GM12892 (cell line): ENCODE results near the gene RNH1.

ENCODE experiments used
- POLR2A ChIP-seq: IDR thresholded peaks from 2 replicates; pipeline ENCODE4 v1.6.1; 2011; ENCODE audit warnings: low read depth, low read length, control low read depth
- POLR2AphosphoS5 ChIP-seq: IDR thresholded peaks from 2 replicates; pipeline ENCODE4 v1.6.1; 2011; ENCODE audit warnings: low read depth, low read length, control low read depth
- TAF1 ChIP-seq: IDR thresholded peaks from 2 replicates; pipeline ENCODE4 v1.6.1; 2011; ENCODE audit warnings: low read depth, mild to moderate bottlenecking, control low read depth, low read length, borderline replicate concordance

- TF ChIP-seq POLR2A (no peak), TAF1 (no peak), POLR2AphosphoS5 (no peak)
Observed at GRCh38 chr11:455566-456147, 51.4 kb downstream of the RNH1 start.
